HCT116 (cell line): ENCODE data around the gene CARD10. TPM values are rescaled to one million over a fixed set of nuclear protein-coding genes. Genes with fewer than 3 reads are reported as not detected.

ENCODE experiments used
- ATAC-seq: fragments of 200-7000 bp; cut with Tn5 transposase; 2 replicates; pipeline ENCODE4 v1.9.1; 2020; ENCODE audit warnings: mild to moderate bottlenecking, moderate library complexity
- BruUV-seq: library from RNA; stranded (reverse); fragments of 400-500 nt; replicated peaks from 2 replicates; lab custom pipeline; 2021; lab: Mats Ljungman, UMichigan
- CTCF ChIA-PET: fragments of 300-600 bp; sonication (Branson Sonifier 250); formaldehyde crosslinking; loops from one replicate; lab custom pipeline; 2021; ENCODE audit warnings: antibody characterized with exemption; lab: Charles Lee
- POLR2A ChIA-PET: fragments of 300-600, 350-600 bp; sonication (Branson Sonifier 250); formaldehyde crosslinking; loops from one replicate; lab custom pipeline; 2021; ENCODE audit warnings: antibody characterized with exemption; lab: Charles Lee
- RAD21 ChIA-PET, 2 experiments: fragments of 300-600 bp; sonication (Branson Sonifier 250); formaldehyde crosslinking; loops; one replicate each; lab custom pipeline; 2023; ENCODE audit warnings: low total read pairs in 2 of 2; ENCODE audit not compliant: uncharacterized antibody in 2 of 2, unreplicated experiment in 2 of 2, low non-redundant PET in 1 of 2; lab: Charles Lee
- DNase-seq: peaks from one replicate; pipeline ENCODE4 v3.0.0-alpha.2; 2010; ENCODE audit warnings: low read depth, low spot score
- H2AFZ ChIP-seq: fragments of 200-600 bp; shearing (Covaris generic), sonication (generic); 2 replicates; pipeline ENCODE4 v1.6.1; 2017; ENCODE audit warnings: low read depth, mixed run types, mixed read lengths, antibody characterized with exemption, low read length; ENCODE audit not compliant: poor library complexity, severe bottlenecking
- H3K27ac ChIP-seq: 2 replicates; pipeline ENCODE4 v1.5.1; 2012; ENCODE audit warnings: low read depth, low read length
- H3K27me3 ChIP-seq: fragments of 200-600 bp; sonication (generic); 2 replicates; pipeline ENCODE4 v1.6.1; 2016; ENCODE audit warnings: mixed run types, low read length, mixed read lengths; ENCODE audit not compliant: insufficient read depth
- H3K36me3 ChIP-seq, 2 experiments: fragments of 200-500 bp in 1 of 2; fragments of 200-600 bp in 1 of 2; sonication (Bioruptor generic) in 1 of 2; sonication (generic) in 1 of 2; 2 replicates each; pipeline versions ENCODE4 v1.5.1 to v1.6.1; 2014 to 2016; ENCODE audit warnings: low read length in 2 of 2, inconsistent platforms in 1 of 2, mixed read lengths in 1 of 2, mixed run types in 1 of 2; ENCODE audit not compliant: insufficient read depth in 2 of 2, control insufficient read depth in 1 of 2
- H3K4me1 ChIP-seq, 2 experiments: fragments of 200-600 bp in 1 of 2; sonication (generic) in 1 of 2; 2 replicates each; pipeline versions ENCODE4 v1.5.1 to v1.6.1; 2012 to 2017; ENCODE audit warnings: low read length in 2 of 2, inconsistent platforms in 1 of 2, mild to moderate bottlenecking in 1 of 2, mixed read lengths in 1 of 2, mixed run types in 1 of 2, moderate library complexity in 1 of 2; ENCODE audit not compliant: insufficient read depth in 2 of 2, control insufficient read depth in 1 of 2
- H3K4me2 ChIP-seq: fragments of 200-600 bp; sonication (generic); 2 replicates; pipeline ENCODE4 v1.6.1; 2017; ENCODE audit warnings: mixed run types, low read length, mixed read lengths
- H3K4me3 ChIP-seq, 2 experiments: fragments of 200-600 bp in 1 of 2; sonication (generic) in 1 of 2; replicated peaks in 1 of 2; 2 replicates each; pipeline ENCODE4 v1.5.1; 2011 to 2016; ENCODE audit warnings: low read length in 2 of 2, control low read depth in 1 of 2, low read depth in 1 of 2, mild to moderate bottlenecking in 1 of 2, mixed read lengths in 1 of 2, mixed run types in 1 of 2
- H3K79me2 ChIP-seq: fragments of 200-600 bp; sonication (generic); 2 replicates; pipeline ENCODE4 v1.6.1; 2017; ENCODE audit warnings: mild to moderate bottlenecking, mixed run types, low read length, moderate library complexity, mixed read lengths; ENCODE audit not compliant: insufficient read depth
- H3K9ac ChIP-seq: fragments of 200-600 bp; sonication (generic); 2 replicates; pipeline ENCODE4 v1.6.1; 2016; ENCODE audit warnings: low read length, mixed read lengths
- H3K9me2 ChIP-seq: fragments of 200-600 bp; sonication (generic), shearing (Covaris generic); 2 replicates; pipeline ENCODE4 v1.6.1; 2017; ENCODE audit warnings: mixed run types, mild to moderate bottlenecking, moderate library complexity; ENCODE audit not compliant: insufficient read depth
- H3K9me3 ChIP-seq, 2 experiments: fragments of 200-500 bp in 1 of 2; fragments of 200-600 bp in 1 of 2; sonication (Bioruptor generic) in 1 of 2; sonication (generic) in 1 of 2; 2 replicates each; pipeline ENCODE4 v1.6.1; 2014 to 2017; ENCODE audit warnings: low read length in 2 of 2, mixed read lengths in 2 of 2, inconsistent platforms in 1 of 2, low read depth in 1 of 2, mild to moderate bottlenecking in 1 of 2, mixed run types in 1 of 2, moderate library complexity in 1 of 2; ENCODE audit not compliant: control insufficient read depth in 1 of 2, insufficient read depth in 1 of 2
- H4K20me1 ChIP-seq: fragments of 200-600 bp; sonication (generic), shearing (Covaris generic); 2 replicates; pipeline ENCODE4 v1.6.1; 2017; ENCODE audit warnings: mixed run types, mild to moderate bottlenecking, moderate library complexity; ENCODE audit not compliant: insufficient read depth
- CTCF ChIP-seq, 3 experiments: fragments of 200-600 bp in 1 of 3; sonication (generic) in 1 of 3; IDR thresholded peaks in 2 of 3; conservative IDR thresholded peaks in 1 of 3; 2 replicates each; pipeline ENCODE4 v1.5.1; 2012 to 2017; ENCODE audit warnings: low read depth in 2 of 3, low read length in 2 of 3, antibody characterized with exemption in 1 of 3, borderline replicate concordance in 1 of 3, control low read depth in 1 of 3, mild to moderate bottlenecking in 1 of 3, mixed read lengths in 1 of 3, mixed run types in 1 of 3, moderate library complexity in 1 of 3; ENCODE audit not compliant: insufficient read depth in 1 of 3
- EGR1 ChIP-seq: IDR thresholded peaks from 2 replicates; pipeline ENCODE4 v1.6.1; 2012; ENCODE audit warnings: low read depth
- JUND ChIP-seq: IDR thresholded peaks from 2 replicates; pipeline ENCODE4 v1.6.1; 2012
- POLR2AphosphoS5 ChIP-seq: IDR thresholded peaks from 2 replicates; pipeline ENCODE4 v1.6.1; 2011; ENCODE audit warnings: mild to moderate bottlenecking, low read depth, low read length, moderate library complexity
- SIN3A ChIP-seq: IDR thresholded peaks from 2 replicates; pipeline ENCODE4 v1.6.1; 2012; ENCODE audit warnings: low read depth
- TCF7L2 ChIP-seq: IDR thresholded peaks from 2 replicates; pipeline ENCODE4 v1.7.0; 2011; ENCODE audit warnings: borderline replicate concordance, inconsistent platforms; ENCODE audit not compliant: insufficient read depth, insufficient read length; ENCODE audit errors: extremely low read depth
- intact Hi-C: fragments of 100-400 bp; cut with micrococcal nuclease; formaldehyde crosslinking; loops from 2 replicates; pipeline ENCODE4 v1.10.0; 2022
- total RNA-seq: library from RNA; stranded (reverse); gene quantifications from one replicate; pipeline ENCODE4 v1.2.1, GENCODE V29; 2021; ENCODE audit not compliant: unreplicated experiment

Gene CARD10
- total RNA-seq, 1 experiment from 2014 or later: 32.0 TPM

- ChIA-PET RAD21 (interaction anchor here in 1 of 2 experiments (0.8 kb wide), 1 partner anchor 9 kb away, joined by 4 read pairs; no protein-coding TSS in a partner anchor), POLR2A (interaction anchor here (1.0 to 1.3 kb wide), 3 partner anchors 16 to 36 kb away, joined by 3 to 6 read pairs (median 4); no protein-coding TSS in a partner anchor), CTCF (interaction anchor here (0.5 to 10.7 kb wide), 8 partner anchors 9 to 992 kb away, joined by 3 to 238 read pairs (median 4); no protein-coding TSS in a partner anchor)
- DNase-seq (peak; percentile 73), ATAC-seq (peak; percentile 49)
- peak overlapping the region; percentile 99 for H3K27ac ChIP-seq
- peak overlapping the region; percentile 91 for H3K4me2 ChIP-seq
- H3K4me3 ChIP-seq: peak overlapping the region; percentile 82 to 90
- no peaks in the 10 kb centered on the region for H3K9me3 ChIP-seq
- intact Hi-C loops: no loop called here
- peaks cover 61% of the 10 kb centered on the region for H3K79me2 ChIP-seq
- TSS peak; percentile 42 for BruUV-seq
- TF ChIP-seq SIN3A (no peak), EGR1 (no peak), TCF7L2 (peak; percentile 27), CTCF (IDR thresholded peaks at IDR 0.05 in 2 of 3, conservative IDR thresholded peaks at IDR 0.05 in 1 of 3; ENCODE audit: borderline replicate concordance in 1 of 3, insufficient read depth in 1 of 3, low read depth in 2 of 3, low read length in 2 of 3) (peak in 2 of 3 experiments; percentile 80 to 81; a peak in 4 of 6 replicates), JUND (no peak), POLR2AphosphoS5 (peak; percentile 37)
- peaks cover 50 to 74% of the 10 kb centered on the region in 2 experiments for H3K4me1 ChIP-seq
- H3K9ac ChIP-seq: peak overlapping the region; percentile 95
- H3K27me3 ChIP-seq: no peaks in the 10 kb centered on the region
- no peaks in the 10 kb centered on the region for H3K9me2 ChIP-seq
- no peaks in the 10 kb centered on the region for H4K20me1 ChIP-seq
- no peak overlapping the region for H2AFZ ChIP-seq
- peaks cover 0 to 24% of the 10 kb centered on the region in 2 experiments; a peak in 1 of 4 replicates for H3K36me3 ChIP-seq
Measured at GRCh38 chr22:37561212-37562048, 42.2 kb upstream of the CARD10 start.
